IMR-90 (cell line): ENCODE measurements around the gene SLC9A7. TPM values are rescaled to one million over a fixed set of nuclear protein-coding genes. Genes with fewer than 3 reads are reported as not detected.

Experiments used
- ATAC-seq: fragments of 200-7000 bp; cut with Tn5 transposase; 2 replicates; pipeline ENCODE4 v1.9.1; 2020; ENCODE audit warnings: low read depth, mild to moderate bottlenecking, moderate library complexity
- BruUV-seq: library from RNA; stranded (reverse); fragments of 400-500 nt; replicated peaks from 2 replicates; lab custom pipeline; 2021; lab: Mats Ljungman, UMichigan
- CTCF ChIA-PET: fragments of 300-600 bp; formaldehyde crosslinking; extraction: SDS; loops from one replicate; lab custom pipeline; 2021; ENCODE audit warnings: antibody characterized with exemption; lab: Yijun Ruan, JAX
- POLR2A ChIA-PET: fragments of 300-600 bp; sonication (Branson Sonifier 250); formaldehyde crosslinking; loops from one replicate; lab custom pipeline; 2022; ENCODE audit warnings: antibody characterized with exemption; ENCODE audit not compliant: unreplicated experiment; lab: Charles Lee
- DNase-seq: peaks from one replicate; pipeline ENCODE4 v3.0.0; 2013
- H2AFZ ChIP-seq: replicated peaks from 2 replicates; pipeline ENCODE3; 2013; ENCODE audit warnings: low read length, mild to moderate bottlenecking; ENCODE audit not compliant: poor library complexity
- H2AK5ac ChIP-seq: 2 replicates; pipeline ENCODE4 v1.6.1; 2013; ENCODE audit warnings: low read depth, low read length, inconsistent platforms
- H2AK9ac ChIP-seq: replicated peaks from 2 replicates; pipeline ENCODE3; 2013; ENCODE audit warnings: mild to moderate bottlenecking, low read depth, low read length, moderate library complexity; ENCODE audit not compliant: poor library complexity
- H2BK120ac ChIP-seq: 2 replicates; pipeline ENCODE4 v1.6.1; 2013; ENCODE audit warnings: low read depth, low read length, inconsistent platforms
- H2BK15ac ChIP-seq: 3 replicates; pipeline ENCODE4 v1.6.1; 2013; ENCODE audit warnings: low read depth, low read length, inconsistent platforms
- H2BK20ac ChIP-seq: 2 replicates; pipeline ENCODE4 v1.6.1; 2013; ENCODE audit warnings: low read depth, mild to moderate bottlenecking, inconsistent platforms, low read length, moderate library complexity
- H2BK5ac ChIP-seq: 2 replicates; pipeline ENCODE4 v1.6.1; 2013; ENCODE audit warnings: mild to moderate bottlenecking, low read depth, low read length, inconsistent platforms; ENCODE audit not compliant: poor library complexity, severe bottlenecking
- H3K14ac ChIP-seq: replicated peaks from 2 replicates; pipeline ENCODE4 v1.6.1; 2013; ENCODE audit warnings: low read depth, low read length, inconsistent platforms
- H3K18ac ChIP-seq: 2 replicates; pipeline ENCODE4 v1.6.1; 2013; ENCODE audit warnings: low read depth, low read length, control low read depth
- H3K23ac ChIP-seq: 2 replicates; pipeline ENCODE4 v1.6.1; 2013; ENCODE audit warnings: low read depth, low read length, inconsistent platforms
- H3K27ac ChIP-seq: 2 replicates; pipeline ENCODE4 v1.5.1; 2013; ENCODE audit warnings: mild to moderate bottlenecking, control low read depth, low read length; ENCODE audit not compliant: insufficient read depth
- H3K27me3 ChIP-seq: 2 replicates; pipeline ENCODE4 v1.6.1; 2013; ENCODE audit warnings: low read length; ENCODE audit not compliant: control insufficient read depth, insufficient read depth
- H3K36me3 ChIP-seq: 2 replicates; pipeline ENCODE4 v1.6.1; 2013; ENCODE audit warnings: low read length, mixed read lengths; ENCODE audit not compliant: control insufficient read depth, insufficient read depth
- H3K4ac ChIP-seq: 2 replicates; pipeline ENCODE4 v1.6.1; 2013; ENCODE audit warnings: low read depth, low read length, inconsistent platforms
- H3K4me1 ChIP-seq: 2 replicates; pipeline ENCODE4 v1.6.1; 2013; ENCODE audit warnings: low read length, mixed read lengths; ENCODE audit not compliant: control insufficient read depth, insufficient read depth
- H3K4me2 ChIP-seq: 2 replicates; pipeline ENCODE4 v1.6.1; 2013; ENCODE audit warnings: low read depth, mild to moderate bottlenecking, control low read depth, low read length, moderate library complexity
- H3K4me3 ChIP-seq: 2 replicates; pipeline ENCODE4 v1.5.1; 2013; ENCODE audit warnings: low read depth, mild to moderate bottlenecking, control low read depth, low read length, moderate library complexity; ENCODE audit not compliant: insufficient read depth
- H3K56ac ChIP-seq: 2 replicates; pipeline ENCODE4 v1.6.1; 2013; ENCODE audit warnings: low read length, inconsistent platforms; ENCODE audit not compliant: insufficient read depth; ENCODE audit errors: extremely low read depth
- H3K79me1 ChIP-seq, 2 experiments: 2 replicates each; pipeline ENCODE4 v1.6.1; 2013; ENCODE audit warnings: low read length in 2 of 2, inconsistent platforms in 1 of 2, low read depth in 1 of 2
- H3K9ac ChIP-seq: 2 replicates; pipeline ENCODE4 v1.6.1; 2013; ENCODE audit warnings: low read depth, low read length, control low read depth
- H3K9me1 ChIP-seq: 2 replicates; pipeline ENCODE4 v1.6.1; 2013; ENCODE audit warnings: low read length, inconsistent platforms; ENCODE audit not compliant: insufficient read depth
- H3K9me3 ChIP-seq: 2 replicates; pipeline ENCODE4 v1.6.1; 2013; ENCODE audit warnings: low read length; ENCODE audit not compliant: control insufficient read depth, insufficient read depth
- H4K20me1 ChIP-seq: 2 replicates; pipeline ENCODE4 v1.6.1; 2013; ENCODE audit warnings: low read length, inconsistent platforms; ENCODE audit not compliant: insufficient read depth
- H4K5ac ChIP-seq: 2 replicates; pipeline ENCODE4 v1.6.1; 2013; ENCODE audit warnings: mild to moderate bottlenecking, low read depth, low read length, control low read depth
- H4K8ac ChIP-seq, 2 experiments: 2 replicates each; pipeline ENCODE4 v1.6.1; 2013; ENCODE audit warnings: low read depth in 2 of 2, low read length in 2 of 2, control low read depth in 1 of 2, inconsistent platforms in 1 of 2
- H4K91ac ChIP-seq: 2 replicates; pipeline ENCODE4 v1.6.1; 2013; ENCODE audit warnings: low read depth, low read length, inconsistent platforms; ENCODE audit not compliant: insufficient read depth
- CTCF ChIP-seq: conservative IDR thresholded peaks from 2 replicates; pipeline ENCODE4 v1.5.1; 2012; ENCODE audit warnings: mild to moderate bottlenecking, low read depth, low read length, improper control_type of control experiment
- MAFK ChIP-seq: IDR thresholded peaks from 2 replicates; pipeline ENCODE4 v1.6.1; 2012; ENCODE audit warnings: low read depth, low read length, improper control_type of control experiment
- RAD21 ChIP-seq: IDR thresholded peaks from 2 replicates; pipeline ENCODE4 v1.6.1; 2012; ENCODE audit warnings: low read length, improper control_type of control experiment
- SMC3 ChIP-seq: fragments of 150-350 bp; IDR thresholded peaks from 2 replicates; pipeline ENCODE4 v1.6.1; 2016; ENCODE audit warnings: low read depth, mild to moderate bottlenecking, antibody characterized with exemption, low read length, moderate library complexity
- WGBS, 2 experiments: methylation state at CpG; one replicate each; pipeline versions ENCODE4 v1.1.5 to v1.1.7; 2013; ENCODE audit warnings: missing lambda C conversion rate in 2 of 2; ENCODE audit not compliant: insufficient read length in 1 of 2; ENCODE audit errors: extremely low coverage in 2 of 2; 5-methylcytosine and 5-hydroxymethylcytosine counted together
- dilution Hi-C: fragments of 300-500 bp; cut with HindIII; formaldehyde crosslinking; loops from one replicate; pipeline ENCODE4 v1.14.3; 2018; ENCODE audit warnings: low sequenced_read_pairs; ENCODE audit not compliant: unreplicated experiment
- in situ Hi-C: fragments of 300-500 bp; cut with MboI; formaldehyde crosslinking; loops from 3 replicates; pipeline ENCODE4 v1.14.3; 2019; ENCODE audit warnings: low sequenced_read_pairs, inconsistent platforms, mixed read lengths
- intact Hi-C: fragments of 100-400 bp; cut with micrococcal nuclease; formaldehyde crosslinking; loops from 2 replicates; pipeline ENCODE4 v1.10.0; 2022
- polyA plus RNA-seq, 3 experiments: library from polyadenylated mRNA; depleted of rRNA; stranded (reverse); fragments of >200 nt; gene quantifications; 2 replicates each; pipeline ENCODE4 v1.2.3, GENCODE V29; 2012; ENCODE audit warnings: low replicate concordance in 1 of 3
- total RNA-seq: library from RNA; depleted of rRNA; stranded (reverse); fragments of >200 nt; gene quantifications from 2 replicates; pipeline ENCODE4 v1.2.3, GENCODE V29; 2012

Gene SLC9A7
- total and polyA plus RNA-seq, 2 of the 4 experiments (the other 2 are of a cell fraction), result 14.4 to 76.4 TPM

- ATAC-seq (peak; percentile 57), DNase-seq (peak; percentile 17)
- Histone ChIP-seq H3K23ac (no peak overlapping the region), H3K18ac (no peak overlapping the region), H3K56ac (no peak overlapping the region), H3K9ac (no peak overlapping the region), H2BK20ac (no peak overlapping the region), H2AK5ac (no peak overlapping the region), H3K4me3 (no peak overlapping the region), H3K36me3 (no peaks in the 10 kb centered on the region), H4K5ac (no peak overlapping the region), H3K27me3 (peaks cover 2% of the 10 kb centered on the region; the same call in 1 of the 2 replicates), H2BK5ac (no peak overlapping the region), H3K27ac (no peak overlapping the region), H3K79me1 (no peaks in the 10 kb centered on the region), H4K8ac (no peak overlapping the region), H2BK15ac (no peak overlapping the region), H3K9me3 (no peaks in the 10 kb centered on the region), H2AFZ (no peak overlapping the region), H3K4me1 (no peaks in the 10 kb centered on the region), H3K9me1 (no peaks in the 10 kb centered on the region), H3K4me2 (no peak overlapping the region), H2AK9ac (no peak overlapping the region), H4K20me1 (no peaks in the 10 kb centered on the region), H2BK120ac (no peak overlapping the region), H3K4ac (no peak overlapping the region), H4K91ac (no peak overlapping the region), H3K14ac (no peak overlapping the region)
- TF ChIP-seq CTCF, result peak; percentile 35
- peak; percentile 56 for TF ChIP-seq SMC3
- TF ChIP-seq MAFK, result no peak
- TF ChIP-seq RAD21, result peak; percentile 39
- dilution Hi-C loops, result no loop called here
- POLR2A ChIA-PET, result no interaction called here
- intact Hi-C loops, result loop anchor here (1.0 to 2.0 kb wide), 2 partner anchors 69 to 87 kb away; partner anchors contain the start of gene CHST7
- WGBS, 2 experiments, result 33% methylated on average over 2 of the region's 4 CpGs; no CpG with 5 or more reads in 1 of the 2 experiments
- no TSS peak for BruUV-seq
- in situ Hi-C loops, result loop anchor here (10.0 kb wide), 1 partner anchor 87 kb away; no protein-coding TSS in a partner anchor
- CTCF ChIA-PET, result interaction anchor here (0.8 kb wide), 1 partner anchor 70 kb away, joined by 3 read pairs; no protein-coding TSS in a partner anchor
Observed at GRCh38 chrX:46642145-46642544, 116.8 kb downstream of the SLC9A7 start.
